GM12892 (cell line): ENCODE measurements around the gene PDE4B.

Source experiments
- DNase-seq: peaks from one replicate; pipeline ENCODE4 v3.0.0; 2011; ENCODE audit not compliant: insufficient read length
- FAIRE-seq: peaks from 2 replicates; lab custom pipeline; 2011; peaks lifted over from hg19 to GRCh38; lab: Jason Lieb, UNC
- POLR2A ChIP-seq: IDR thresholded peaks from 2 replicates; pipeline ENCODE4 v1.6.1; 2011; ENCODE audit warnings: low read depth, low read length, control low read depth
- POLR2AphosphoS5 ChIP-seq: IDR thresholded peaks from 2 replicates; pipeline ENCODE4 v1.6.1; 2011; ENCODE audit warnings: low read depth, low read length, control low read depth
- TAF1 ChIP-seq: IDR thresholded peaks from 2 replicates; pipeline ENCODE4 v1.6.1; 2011; ENCODE audit warnings: low read depth, mild to moderate bottlenecking, control low read depth, low read length, borderline replicate concordance

The PDE4B gene

GRCh38 chr1:65773391-65774123 is 19.1 kb upstream of the PDE4B start:
- no peak for DNase-seq
- no peak for FAIRE-seq
- TF ChIP-seq TAF1: no peak
- no peak for TF ChIP-seq POLR2AphosphoS5
- TF ChIP-seq POLR2A: no peak

DNA sequence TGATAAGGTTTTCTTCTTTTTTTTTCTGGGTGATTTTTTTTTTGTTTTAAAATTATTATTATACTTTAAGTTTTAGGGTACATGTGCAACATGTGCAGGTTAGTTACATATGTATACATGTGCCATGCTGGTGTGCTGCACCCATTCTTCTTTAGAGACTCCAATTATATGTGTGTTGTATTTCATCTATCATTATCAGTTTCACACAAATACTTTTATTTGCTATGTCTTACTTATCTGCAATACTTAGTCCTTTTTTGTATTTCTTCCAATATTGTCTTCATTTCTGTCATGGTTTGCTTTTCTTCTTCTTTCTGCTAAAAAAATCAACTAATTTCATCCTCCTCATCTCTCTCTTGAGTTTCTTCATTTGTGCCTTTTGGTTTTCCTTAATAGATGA is 3.9 kb upstream of the PDE4B start:
- FAIRE-seq: no peak

DNA sequence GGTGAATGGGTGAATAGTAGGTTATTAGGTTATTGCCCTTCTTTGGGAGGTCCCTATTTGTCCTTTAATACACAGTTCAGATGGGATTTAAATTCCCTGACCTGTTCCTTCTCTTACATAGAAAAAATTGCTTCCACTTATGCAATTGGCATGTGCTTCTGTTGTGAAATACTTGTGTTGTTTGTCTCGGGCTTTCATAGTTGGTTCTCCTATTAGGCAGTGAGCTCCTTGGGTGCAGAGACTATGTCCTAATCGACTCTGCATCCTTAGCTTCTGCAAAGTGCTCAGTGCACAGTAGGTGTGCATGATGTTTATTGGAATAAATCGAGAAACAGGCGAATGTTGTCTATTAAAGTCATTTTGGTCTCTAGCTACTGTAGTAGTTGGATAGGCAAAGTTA is 1.3 kb upstream of the PDE4B start:
- DNase-seq: no peak
- TF ChIP-seq TAF1 (no peak), POLR2A (no peak), POLR2AphosphoS5 (no peak)
- FAIRE-seq: no peak

More for the DNA sequence above, 3.9 kb upstream of the PDE4B start:
- no peak for TF ChIP-seq TAF1
- TF ChIP-seq POLR2A: no peak
- no peak for TF ChIP-seq POLR2AphosphoS5
- DNase-seq: no peak

DNA sequence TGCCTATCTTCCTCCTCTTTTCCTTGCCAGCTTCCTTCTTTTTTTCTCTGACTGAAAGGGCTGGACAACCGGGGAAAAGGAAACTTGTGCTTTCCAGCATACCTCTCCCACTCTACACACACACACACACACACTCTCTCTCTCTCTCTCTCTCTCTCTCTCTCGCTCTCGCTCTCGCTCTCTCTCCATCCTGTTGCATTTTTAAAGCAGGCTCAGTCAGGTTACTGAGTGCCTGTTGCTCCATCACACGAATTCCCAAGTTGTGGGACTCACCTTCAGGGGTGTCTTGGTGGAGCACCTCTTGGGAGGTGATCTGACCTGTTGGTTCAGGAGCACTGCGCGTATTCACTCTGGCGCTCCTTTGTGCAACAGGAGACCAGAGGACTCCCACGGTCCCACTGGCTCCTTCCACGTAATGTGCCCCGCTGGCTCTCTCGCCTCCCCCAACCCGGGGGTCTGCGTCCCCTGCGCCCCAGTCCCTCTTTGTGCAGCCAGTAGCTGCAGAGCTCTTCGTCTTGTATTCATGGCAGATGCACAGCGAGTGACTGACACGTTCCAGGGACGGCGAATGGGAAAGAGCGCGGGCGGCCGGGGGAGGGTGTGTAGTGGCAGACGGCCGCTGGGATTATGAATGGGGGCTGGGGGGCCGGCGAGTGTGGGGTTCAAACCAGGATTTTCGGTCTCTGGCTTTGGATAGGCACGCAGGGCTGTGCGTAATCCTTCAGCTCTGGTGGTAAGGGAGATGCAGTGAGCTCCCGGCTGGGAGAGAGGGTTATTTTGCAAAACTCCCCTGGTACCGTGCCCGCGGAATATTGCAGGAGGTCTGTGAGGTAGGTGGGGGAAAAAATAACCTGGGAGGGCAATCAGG is 660 bp upstream of the PDE4B start:
- TF ChIP-seq POLR2A: no peak
- TF ChIP-seq POLR2AphosphoS5: no peak
- no peak for TF ChIP-seq TAF1
- FAIRE-seq: no peak
- DNase-seq: no peak

DNA sequence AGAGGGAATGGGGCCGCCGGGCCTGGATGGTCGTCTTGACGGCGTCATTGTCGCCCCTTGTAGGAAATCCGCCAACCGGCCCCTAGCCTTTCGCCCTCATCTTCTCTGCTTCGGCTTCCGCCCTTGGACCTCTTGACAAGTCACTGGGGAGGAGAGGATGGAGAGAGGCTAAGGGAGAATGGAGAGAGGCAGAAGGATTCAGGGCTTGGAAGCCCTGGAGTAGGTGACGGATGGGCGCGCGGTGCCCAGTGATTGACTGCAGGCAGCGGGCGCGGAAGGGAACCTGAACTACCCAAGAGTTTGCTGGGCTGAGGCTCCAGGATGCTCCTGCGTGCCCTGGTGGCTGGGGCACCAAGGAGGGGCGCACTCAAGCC is 651 bp downstream of the PDE4B start:
- TF ChIP-seq TAF1: no peak
- no peak for TF ChIP-seq POLR2A
- TF ChIP-seq POLR2AphosphoS5: no peak
- DNase-seq (no peak), FAIRE-seq (no peak)

DNA sequence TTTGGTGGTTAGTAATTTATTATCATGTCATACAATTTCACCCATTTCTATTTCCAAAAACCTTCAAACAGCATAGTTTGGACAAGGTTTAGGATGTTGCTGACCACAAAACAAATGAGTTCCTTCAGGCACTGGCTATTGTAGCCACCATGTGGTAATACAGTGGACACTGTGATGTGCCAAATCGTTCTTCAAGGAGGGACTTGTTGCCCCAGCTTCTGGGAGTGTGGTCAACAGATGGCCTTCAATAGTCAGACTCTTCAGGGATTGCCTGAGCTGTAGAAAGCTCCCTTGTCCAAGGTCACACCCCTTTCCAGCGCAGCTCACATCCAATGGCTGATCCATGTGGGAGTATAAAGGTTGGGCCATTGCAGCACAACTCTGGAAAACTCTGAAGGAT is 2.6 kb downstream of the PDE4B start:
- no peak for TF ChIP-seq POLR2AphosphoS5
- TF ChIP-seq TAF1: no peak
- no peak for TF ChIP-seq POLR2A
- FAIRE-seq (no peak), DNase-seq (no peak)

DNA sequence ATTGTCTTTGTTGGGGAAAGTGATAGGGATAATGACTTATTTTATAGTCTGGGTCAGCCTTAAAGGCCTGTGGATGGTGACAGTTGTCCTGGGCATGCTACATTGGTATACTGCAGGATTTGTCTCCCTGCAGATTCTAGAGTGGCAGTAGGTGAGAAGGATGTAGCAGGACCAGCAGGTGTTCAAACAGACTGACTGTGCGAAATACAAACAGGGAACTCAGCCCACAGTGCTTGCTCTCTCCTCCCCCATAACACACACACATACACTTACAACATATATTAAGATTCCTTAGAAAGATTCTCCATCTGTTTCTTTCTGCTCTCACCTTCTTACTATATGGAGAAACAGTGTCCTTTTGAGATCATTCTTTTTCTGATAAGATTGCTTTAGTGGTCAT is 6.9 kb downstream of the PDE4B start:
- FAIRE-seq (no peak), DNase-seq (no peak)
- TF ChIP-seq POLR2A (no peak), POLR2AphosphoS5 (no peak), TAF1 (no peak)

DNA sequence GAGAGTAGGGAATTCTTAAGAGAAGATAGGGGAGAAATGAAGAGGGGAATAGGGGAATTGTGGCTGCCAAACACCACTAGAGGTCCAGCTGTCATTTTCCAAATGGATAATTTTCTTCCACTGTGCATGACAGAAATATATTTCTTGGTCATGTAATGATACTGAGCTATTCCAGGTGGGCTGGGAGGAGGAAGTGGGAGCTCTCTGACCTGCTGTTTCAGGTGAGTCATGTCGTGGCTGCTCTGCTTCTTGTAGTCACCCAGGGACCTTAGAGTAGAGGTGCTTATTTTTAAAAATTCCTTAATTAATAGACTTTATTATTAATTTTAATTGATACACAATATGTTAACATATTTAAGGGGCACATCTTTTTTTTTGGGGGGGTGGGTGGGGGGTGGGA is 11.9 kb downstream of the PDE4B start:
- DNase-seq (no peak), FAIRE-seq (no peak)
- TF ChIP-seq POLR2A (no peak), POLR2AphosphoS5 (no peak), TAF1 (no peak)

- TF ChIP-seq POLR2A: no peak
- no peak for TF ChIP-seq TAF1
- TF ChIP-seq POLR2AphosphoS5: no peak; the same call in 1 of the 2 replicates
- DNase-seq (no peak), FAIRE-seq (peak; percentile 100)
These were observed 19.4 kb downstream of the PDE4B start for GRCh38 chr1:65812065-65812464.

DNA sequence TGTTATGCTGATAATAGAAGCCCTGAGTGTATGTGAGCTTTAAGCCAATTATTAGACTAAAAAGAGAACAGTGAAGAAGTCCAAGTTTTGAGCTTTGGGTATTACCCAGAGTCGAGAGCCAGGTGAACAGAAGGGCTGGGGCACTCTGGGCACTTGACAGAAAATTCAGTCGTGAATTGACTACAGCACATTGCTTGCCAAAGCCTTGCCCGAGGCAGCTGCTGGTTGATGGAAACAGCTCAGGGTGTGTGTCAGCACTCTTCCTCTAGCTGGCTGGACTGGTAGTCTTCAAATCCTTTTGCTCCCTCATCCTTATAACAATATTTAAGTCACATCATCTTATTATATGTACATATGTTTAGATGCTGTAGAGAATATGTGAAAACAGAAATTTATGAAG is 21.3 kb downstream of the PDE4B start:
- FAIRE-seq: no peak
- DNase-seq: no peak

DNA sequence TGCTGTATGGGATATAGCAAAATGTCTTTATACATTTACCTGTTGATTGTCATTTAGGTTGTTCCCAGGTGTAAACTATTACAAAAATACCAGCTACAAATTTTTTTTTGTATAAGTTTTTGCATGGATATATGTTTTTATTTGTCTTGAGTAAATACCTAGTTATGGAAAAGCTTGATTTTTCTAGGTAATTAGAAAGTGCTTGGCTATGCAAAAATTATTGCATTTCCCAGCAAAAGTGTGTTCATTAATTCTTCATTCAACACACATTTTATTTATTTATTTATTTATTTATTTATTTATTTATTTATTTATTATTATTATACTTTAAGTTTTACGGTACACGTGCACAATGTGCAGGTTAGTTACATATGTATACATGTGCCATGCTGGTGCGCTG is 22.1 kb downstream of the PDE4B start:
- TF ChIP-seq TAF1 (no peak), POLR2AphosphoS5 (no peak), POLR2A (no peak)
- FAIRE-seq (no peak), DNase-seq (no peak)

More for the DNA sequence above, 21.3 kb downstream of the PDE4B start:
- TF ChIP-seq POLR2AphosphoS5 (no peak), POLR2A (no peak), TAF1 (no peak)

- DNase-seq (no peak), FAIRE-seq (no peak)
- TF ChIP-seq POLR2AphosphoS5 (no peak), POLR2A (no peak), TAF1 (no peak)
These were observed 25.2 kb downstream of the PDE4B start for GRCh38 chr1:65817891-65818290.
